Activated naive CD8-positive, alpha-beta T cell (primary cell): ENCODE measurements around the gene PHIP.
"Not testable (repeated sequence)": the region's sequence is repeated elsewhere in the genome, so short reads cannot be mapped to it uniquely, and the experiment has no call there.

Source experiments
- H3K27ac Mint-ChIP-seq: one replicate; pipeline ENCODE4 v1.8.0; 2021; ENCODE audit warnings: mixed read lengths
- H3K27me3 Mint-ChIP-seq: one replicate; pipeline ENCODE4 v1.8.0; 2021; ENCODE audit warnings: mixed read lengths
- H3K36me3 Mint-ChIP-seq: one replicate; pipeline ENCODE4 v1.8.0; 2021; ENCODE audit warnings: mixed read lengths
- H3K4me1 Mint-ChIP-seq: one replicate; pipeline ENCODE4 v1.8.0; 2021; ENCODE audit warnings: low read depth, mixed read lengths
- H3K4me3 Mint-ChIP-seq: one replicate; pipeline ENCODE4 v1.8.0; 2021; ENCODE audit warnings: mild to moderate bottlenecking, mixed read lengths
- H3K9me3 Mint-ChIP-seq: one replicate; pipeline ENCODE4 v1.8.0; 2021; ENCODE audit warnings: low read depth, mixed read lengths

PHIP gene

DNA sequence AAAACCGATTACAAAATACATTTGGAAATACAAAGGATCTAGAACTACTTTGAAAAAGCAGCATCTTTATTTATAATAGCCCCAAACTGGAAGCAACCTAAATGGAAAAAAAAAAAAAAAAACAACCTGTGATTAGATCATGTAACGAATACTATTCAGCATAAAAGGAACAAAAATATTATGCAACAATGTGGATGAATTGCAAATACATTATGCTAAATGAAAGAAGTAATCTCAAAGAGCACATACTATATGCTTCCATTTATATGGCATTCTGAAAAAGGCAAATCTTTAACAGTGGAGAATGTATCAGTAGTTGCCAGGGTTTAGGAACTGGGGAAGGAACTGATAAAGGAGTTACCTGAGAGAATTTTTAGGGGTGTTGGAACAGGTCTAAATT, 181.8 kb downstream of the PHIP start:
- Mint-ChIP-seq H3K36me3 (peaks cover 13% of the 10 kb centered on the region), H3K27me3 (no peaks in the 10 kb centered on the region), H3K4me3 (no peak overlapping the region), H3K27ac (no peak overlapping the region), H3K4me1 (no peaks in the 10 kb centered on the region), H3K9me3 (no peaks in the 10 kb centered on the region)

DNA sequence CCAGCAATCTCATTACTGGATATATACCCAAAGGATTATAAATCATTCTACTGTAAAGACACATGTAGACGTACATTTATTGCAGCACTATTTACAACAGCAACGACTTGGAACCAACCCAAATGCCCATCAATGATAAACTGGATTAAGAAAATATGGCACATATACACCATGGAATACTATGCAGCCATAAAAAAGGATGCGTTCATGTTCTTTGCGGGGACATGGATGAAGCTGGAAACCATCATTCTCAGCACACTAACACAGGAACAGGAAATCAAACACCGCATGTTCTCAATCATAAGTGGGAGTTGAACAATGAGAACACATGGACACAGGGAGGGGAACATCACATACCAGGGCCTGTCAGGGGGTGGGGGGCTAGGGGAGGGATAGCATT, 188.2 kb downstream of the PHIP start:
- H3K9me3 Mint-ChIP-seq, H3K27ac Mint-ChIP-seq, H3K27me3 Mint-ChIP-seq, H3K4me3 Mint-ChIP-seq, H3K4me1 Mint-ChIP-seq: not testable (repeated sequence)
- peaks cover 28% of the 10 kb centered on the region for H3K36me3 Mint-ChIP-seq
